GM19397 (cell line): Measurements from ENCODE around the gene ARF1.

ENCODE experiments used
- ATAC-seq: cut with Tn5 transposase; IDR thresholded peaks from one replicate; pipeline ENCODE4 v1.9.1; 2021; ENCODE audit warnings: mild to moderate bottlenecking, moderate library complexity; ENCODE audit not compliant: unreplicated experiment

The ARF1 gene

GRCh38 chr1:228082214-228082917 lies at the start of gene ARF1:
Gene ARF1 (plus strand): TSS chr1:228082708. CDS start chr1:228097115, 14,407 bp downstream.
- peak; percentile 79 for ATAC-seq

- ATAC-seq, result no peak
Observed at GRCh38 chr1:228033376-228033775, 49.1 kb upstream of the ARF1 start.

- ATAC-seq, result no peak
Observed at GRCh38 chr1:228034954-228035837, 47.3 kb upstream of the ARF1 start.

DNA sequence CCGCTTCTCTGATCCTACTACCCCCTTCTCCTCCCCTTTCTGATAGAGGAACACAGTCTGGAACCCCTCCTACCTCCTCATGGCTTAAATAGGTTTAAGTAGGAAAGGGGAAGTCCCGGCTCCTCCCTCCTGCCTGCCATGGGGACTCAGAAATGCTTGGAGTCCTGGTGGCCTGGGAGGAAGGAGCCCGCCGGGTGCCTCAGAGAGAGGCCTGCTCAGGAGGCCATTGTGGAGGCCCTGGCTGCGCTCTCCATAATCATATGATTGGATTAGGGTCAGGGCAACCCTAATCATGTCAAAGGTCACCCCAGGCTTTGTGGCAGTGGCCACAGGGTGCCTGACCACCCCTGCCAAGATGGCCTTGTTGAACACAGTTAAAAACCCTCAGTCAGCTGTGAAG lies 46.7 kb upstream of the ARF1 start:
- ATAC-seq, result no peak

- ATAC-seq, result no peak
Observed at GRCh38 chr1:228036701-228037231, 45.7 kb upstream of the ARF1 start.

DNA sequence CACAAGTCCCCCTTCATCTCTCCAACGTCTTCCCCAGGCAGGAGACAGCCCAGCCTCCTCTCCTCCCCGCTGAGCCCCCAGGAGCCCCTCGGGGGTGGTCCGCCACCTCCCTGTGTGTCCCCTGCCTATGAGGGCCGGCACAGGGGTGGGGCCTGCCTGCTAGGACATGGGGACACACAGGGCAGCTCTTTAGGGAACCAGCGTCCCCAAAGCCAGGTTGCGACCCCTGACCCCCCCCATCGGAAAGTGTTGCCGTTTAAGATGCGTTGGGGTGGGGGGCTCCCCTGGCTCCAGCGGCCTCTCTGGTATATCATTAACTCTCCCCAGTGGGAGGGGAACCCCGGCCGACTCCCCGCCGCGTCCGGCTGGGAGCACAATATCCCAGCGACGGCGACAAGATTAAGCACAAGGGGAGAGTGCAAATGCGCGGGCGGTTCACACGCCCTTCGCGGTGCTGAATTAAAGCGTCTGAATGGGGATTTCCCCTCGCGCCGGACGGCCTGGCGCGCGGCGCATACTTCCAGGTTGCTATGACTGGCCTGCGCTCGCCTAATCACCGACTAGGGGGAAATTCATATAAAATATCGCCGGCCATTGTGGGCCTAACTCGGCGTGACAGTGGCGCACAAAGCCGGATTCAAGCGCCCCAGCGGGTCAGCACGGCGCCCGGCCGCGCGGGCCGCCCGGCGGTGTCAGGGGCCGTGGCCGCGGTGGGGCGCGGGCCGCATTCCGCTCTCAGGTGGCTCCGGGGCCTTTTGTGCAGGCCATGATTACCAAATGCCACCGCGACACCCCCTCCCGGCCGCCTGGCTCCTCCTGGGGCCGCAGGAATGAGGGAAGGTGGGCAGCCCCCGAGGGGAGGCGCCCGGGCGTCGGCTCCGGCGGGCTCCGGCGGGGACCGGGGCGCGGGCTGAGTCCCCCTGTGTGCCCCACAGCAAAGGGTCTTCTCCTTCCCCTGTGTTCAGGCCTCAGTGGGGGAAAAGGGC lies 44.8 kb upstream of the ARF1 start:
- no peak for ATAC-seq

GRCh38 chr1:228038387-228039005 lies 44.0 kb upstream of the ARF1 start:
- no peak for ATAC-seq

GRCh38 chr1:228039006-228039903 lies 43.3 kb upstream of the ARF1 start:
- no peak for ATAC-seq

- no peak for ATAC-seq
Observed at GRCh38 chr1:228039986-228040385, 42.5 kb upstream of the ARF1 start.

GRCh38 chr1:228041316-228041715 lies 41.2 kb upstream of the ARF1 start:
- ATAC-seq, result no peak

DNA sequence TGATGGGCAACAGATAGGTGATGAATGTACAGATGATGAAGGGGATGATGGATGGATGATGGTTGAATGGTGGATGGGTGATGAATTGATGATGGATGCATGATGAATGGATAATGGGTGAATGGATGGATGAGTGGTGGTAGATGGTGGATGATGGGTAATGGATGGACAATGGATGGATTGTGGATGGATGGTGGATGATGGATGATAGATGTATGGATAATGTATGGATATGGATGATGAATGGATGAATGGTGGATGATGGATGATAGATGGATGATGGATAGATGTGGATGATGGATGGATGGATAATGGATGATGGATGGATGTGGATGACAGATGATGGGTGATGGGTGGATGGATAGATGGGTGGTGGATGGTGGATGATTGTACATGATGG lies 40.0 kb upstream of the ARF1 start:
- no peak for ATAC-seq

- no peak for ATAC-seq
Observed at GRCh38 chr1:228043281-228043848, 39.1 kb upstream of the ARF1 start.

DNA sequence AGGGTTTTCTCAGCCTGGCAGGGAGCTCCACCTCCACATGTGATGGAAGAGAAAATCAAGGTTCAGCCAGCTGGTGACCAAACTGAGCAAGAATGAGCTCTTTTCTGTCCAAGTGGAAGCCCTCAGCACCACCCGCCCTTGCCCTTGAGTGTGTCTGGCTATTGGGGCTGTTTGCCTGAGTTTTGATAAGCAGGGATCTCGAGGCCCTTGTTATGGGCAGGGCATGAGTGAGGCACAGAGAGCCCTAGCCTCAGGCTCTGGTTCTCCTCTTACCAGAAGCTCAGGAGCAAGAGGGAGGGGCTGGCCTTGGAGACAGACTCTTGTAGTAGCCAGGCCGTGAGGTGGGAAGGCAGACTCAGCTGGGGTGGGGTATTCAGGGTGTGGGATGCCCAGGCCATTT lies 37.5 kb upstream of the ARF1 start:
- no peak for ATAC-seq

- ATAC-seq, result no peak
Observed at GRCh38 chr1:228045405-228045804, 37.1 kb upstream of the ARF1 start.

DNA sequence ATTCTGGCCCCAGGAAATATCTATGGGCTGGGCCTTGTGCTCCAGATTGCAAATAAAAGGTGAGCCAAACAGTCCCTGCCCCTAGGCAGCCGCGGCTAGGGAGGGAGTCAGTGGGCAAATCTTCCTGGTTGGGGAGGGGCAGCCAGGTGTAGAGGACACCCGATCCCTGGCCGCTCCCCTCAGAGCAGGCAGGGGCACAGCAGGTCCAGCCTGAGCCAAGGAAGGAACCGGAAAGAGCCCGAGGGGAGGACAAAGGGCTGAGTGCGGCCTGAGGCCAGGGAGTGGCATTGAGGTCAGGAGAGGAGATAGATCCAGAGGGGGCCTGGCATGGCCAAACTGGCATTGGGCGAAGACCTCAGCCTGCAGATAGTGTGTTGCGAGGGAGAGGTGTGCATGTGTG lies 36.6 kb upstream of the ARF1 start:
- ATAC-seq, result no peak

DNA sequence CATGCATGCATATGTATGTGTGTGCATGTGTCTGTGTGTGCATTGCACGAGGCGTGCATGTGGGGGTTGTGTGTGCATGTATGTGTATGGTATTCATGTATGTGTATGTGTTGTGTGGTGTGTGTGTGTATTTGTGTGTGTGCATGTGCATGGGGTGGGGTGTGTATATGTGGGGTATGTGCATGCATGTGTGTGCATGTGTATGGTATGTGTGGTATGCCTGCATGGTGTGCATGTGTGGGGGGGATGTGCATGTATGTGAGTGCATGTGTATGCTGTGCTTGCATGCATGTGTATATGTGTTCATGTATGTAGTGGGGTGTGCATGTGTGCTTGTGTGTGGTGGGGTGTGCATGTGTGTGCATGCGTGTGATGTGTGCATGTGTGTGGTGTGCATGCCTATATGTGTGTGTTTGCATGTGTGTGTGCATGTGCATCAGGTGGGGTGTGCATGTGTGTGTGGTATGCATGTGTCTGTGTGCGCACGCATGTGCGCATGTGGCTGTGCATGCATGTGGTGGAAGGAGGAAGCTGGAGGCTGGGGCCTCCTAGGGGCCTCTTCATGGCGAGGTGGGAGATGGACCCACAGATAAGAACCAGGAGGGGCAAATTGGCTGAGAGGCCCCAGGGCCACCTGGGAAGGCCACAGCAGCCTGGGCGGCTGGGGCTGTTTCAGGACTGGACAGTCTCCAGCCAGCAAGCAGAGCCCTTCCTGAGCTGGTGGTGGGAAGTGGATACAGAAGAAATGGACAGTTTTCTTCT lies 35.9 kb upstream of the ARF1 start:
- no peak for ATAC-seq

DNA sequence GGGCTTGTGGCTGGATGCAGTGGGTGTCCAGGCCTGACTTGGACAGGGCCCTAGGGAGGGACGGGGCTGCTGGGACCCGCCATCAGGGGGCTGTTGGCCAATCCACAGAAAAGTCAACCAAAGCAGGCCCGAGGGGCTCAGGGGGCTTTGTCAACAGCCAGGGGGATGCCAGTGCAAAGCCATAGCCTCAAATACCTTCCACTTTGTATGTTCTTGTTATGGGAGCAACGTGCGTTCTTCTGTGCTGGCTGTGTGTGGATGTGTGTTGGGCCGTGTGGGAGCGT lies 35.4 kb upstream of the ARF1 start:
- ATAC-seq, result no peak

DNA sequence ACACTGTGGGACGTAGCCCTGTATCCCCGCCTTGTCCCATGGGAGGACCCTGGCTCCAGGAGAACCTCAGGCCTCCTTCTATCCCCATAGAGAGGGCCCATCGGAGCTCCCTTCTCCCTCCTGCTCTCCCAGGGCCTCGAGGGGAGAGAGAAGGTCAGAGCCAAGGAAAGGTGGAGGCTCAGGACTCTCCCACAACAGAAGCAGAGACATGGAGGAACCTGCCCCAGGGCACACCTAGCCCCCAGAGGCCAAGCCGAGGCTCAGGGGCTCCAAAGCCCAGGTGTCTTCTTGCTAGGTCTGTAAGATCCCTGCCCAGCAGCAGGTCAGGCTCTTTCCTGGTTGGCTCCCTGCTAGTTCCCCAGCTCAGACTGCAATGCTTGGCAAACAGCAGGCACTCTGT lies 34.4 kb upstream of the ARF1 start:
- no peak for ATAC-seq
